ENCODE measurements around the gene ADAMTS17. TPM values are rescaled to one million over a fixed set of nuclear protein-coding genes. Genes with fewer than 3 reads are reported as not detected.

ADAMTS17 gene
- total RNA-seq, 1 donor from 2014 or later = 0.99 TPM

GRCh38 chr15:100245855-100246254 lies 95.9 kb downstream of the ADAMTS17 start:
- TF ChIP-seq, protein P1, sequence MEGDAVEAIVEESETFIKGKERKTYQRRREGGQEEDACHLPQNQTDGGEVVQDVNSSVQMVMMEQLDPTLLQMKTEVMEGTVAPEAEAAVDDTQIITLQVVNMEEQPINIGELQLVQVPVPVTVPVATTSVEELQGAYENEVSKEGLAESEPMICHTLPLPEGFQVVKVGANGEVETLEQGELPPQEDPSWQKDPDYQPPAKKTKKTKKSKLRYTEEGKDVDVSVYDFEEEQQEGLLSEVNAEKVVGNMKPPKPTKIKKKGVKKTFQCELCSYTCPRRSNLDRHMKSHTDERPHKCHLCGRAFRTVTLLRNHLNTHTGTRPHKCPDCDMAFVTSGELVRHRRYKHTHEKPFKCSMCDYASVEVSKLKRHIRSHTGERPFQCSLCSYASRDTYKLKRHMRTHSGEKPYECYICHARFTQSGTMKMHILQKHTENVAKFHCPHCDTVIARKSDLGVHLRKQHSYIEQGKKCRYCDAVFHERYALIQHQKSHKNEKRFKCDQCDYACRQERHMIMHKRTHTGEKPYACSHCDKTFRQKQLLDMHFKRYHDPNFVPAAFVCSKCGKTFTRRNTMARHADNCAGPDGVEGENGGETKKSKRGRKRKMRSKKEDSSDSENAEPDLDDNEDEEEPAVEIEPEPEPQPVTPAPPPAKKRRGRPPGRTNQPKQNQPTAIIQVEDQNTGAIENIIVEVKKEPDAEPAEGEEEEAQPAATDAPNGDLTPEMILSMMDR (IDR thresholded peaks at IDR 0.05; ENCODE audit: borderline replicate concordance) = no peak
- Histone ChIP-seq H3K4me1 (no peaks in the 10 kb centered on the region), H3K36me3 (no peaks in the 10 kb centered on the region), H3K9me3 (replicated peaks) (no peaks in the 10 kb centered on the region), H3K27ac (replicated peaks) (no peak overlapping the region), H3K4me3 (no peak overlapping the region), H3K27me3 (ENCODE audit: low read depth) (no peaks in the 10 kb centered on the region)
- intact Hi-C loops (cut with micrococcal nuclease) = no loop called here
- DNase-seq = no peak

DNA sequence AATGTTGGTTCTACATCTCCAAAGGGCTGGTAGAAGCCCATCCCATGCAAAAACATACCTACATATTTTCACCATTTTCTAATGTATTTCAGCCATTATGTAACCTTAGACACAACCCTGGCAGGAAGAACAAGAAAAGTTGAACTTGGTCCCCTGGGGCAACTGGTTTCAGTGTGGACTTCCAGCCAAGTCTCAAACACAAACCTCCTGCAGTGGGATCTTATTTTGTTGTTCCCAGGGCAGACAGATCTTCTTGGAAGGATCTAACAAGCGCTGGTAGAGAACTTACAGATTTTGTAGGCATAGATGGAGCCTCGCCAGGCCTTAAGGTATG lies 96.3 kb downstream of the ADAMTS17 start:
- H3K4me3 ChIP-seq = no peak overlapping the region
- no peaks in the 10 kb centered on the region for H3K36me3 ChIP-seq
- no peaks in the 10 kb centered on the region for H3K4me1 ChIP-seq
- no peak for DNase-seq
- no peak overlapping the region for H3K27ac ChIP-seq (replicated peaks)
- TF ChIP-seq, protein P1 (IDR thresholded peaks at IDR 0.05; ENCODE audit: borderline replicate concordance) = no peak
- H3K27me3 ChIP-seq (ENCODE audit: low read depth) = no peaks in the 10 kb centered on the region
- intact Hi-C loops (cut with micrococcal nuclease) = no loop called here
- no peaks in the 10 kb centered on the region for H3K9me3 ChIP-seq (replicated peaks)

DNA sequence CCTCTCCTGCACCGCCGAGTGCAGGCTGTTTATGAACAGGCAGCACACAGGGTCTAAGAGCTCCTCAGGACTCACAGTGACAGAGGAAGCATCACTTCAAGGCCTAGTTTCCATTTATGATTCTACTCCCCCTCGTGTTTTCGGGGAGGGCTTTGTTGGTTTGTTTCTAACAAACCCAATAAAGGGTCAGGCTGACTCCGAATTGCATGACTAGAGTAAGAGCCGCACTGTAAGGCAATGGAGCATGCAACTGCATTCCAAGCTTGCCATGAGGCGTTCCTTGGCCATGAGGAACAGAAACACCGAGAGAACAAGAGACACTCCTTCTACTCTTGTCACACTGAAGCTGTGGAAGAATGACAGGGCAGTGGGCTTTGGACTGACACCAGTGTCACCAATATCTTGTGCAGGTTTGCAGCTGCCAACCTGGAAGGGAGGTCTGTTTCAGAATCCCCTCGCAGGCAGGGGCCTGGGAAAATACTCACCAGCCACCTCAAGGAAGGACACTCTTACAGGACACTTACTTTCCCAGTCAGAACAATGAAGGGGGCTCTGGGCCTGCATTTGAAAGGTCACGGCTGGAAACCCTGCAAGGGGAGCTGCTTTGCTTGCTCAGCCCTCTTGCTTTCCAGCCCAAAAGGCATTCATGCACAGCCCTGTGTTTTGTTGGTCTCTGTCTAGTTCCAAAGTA lies 96.8 kb downstream of the ADAMTS17 start:
- Histone ChIP-seq H3K4me1 (no peaks in the 10 kb centered on the region), H3K4me3 (no peak overlapping the region), H3K36me3 (no peaks in the 10 kb centered on the region), H3K27me3 (ENCODE audit: low read depth) (no peaks in the 10 kb centered on the region), H3K27ac (replicated peaks) (no peak overlapping the region), H3K9me3 (replicated peaks) (no peaks in the 10 kb centered on the region)
- DNase-seq = no peak
- TF ChIP-seq, protein P1 (IDR thresholded peaks at IDR 0.05; ENCODE audit: borderline replicate concordance) = no peak
- intact Hi-C loops (cut with micrococcal nuclease) = no loop called here

DNA sequence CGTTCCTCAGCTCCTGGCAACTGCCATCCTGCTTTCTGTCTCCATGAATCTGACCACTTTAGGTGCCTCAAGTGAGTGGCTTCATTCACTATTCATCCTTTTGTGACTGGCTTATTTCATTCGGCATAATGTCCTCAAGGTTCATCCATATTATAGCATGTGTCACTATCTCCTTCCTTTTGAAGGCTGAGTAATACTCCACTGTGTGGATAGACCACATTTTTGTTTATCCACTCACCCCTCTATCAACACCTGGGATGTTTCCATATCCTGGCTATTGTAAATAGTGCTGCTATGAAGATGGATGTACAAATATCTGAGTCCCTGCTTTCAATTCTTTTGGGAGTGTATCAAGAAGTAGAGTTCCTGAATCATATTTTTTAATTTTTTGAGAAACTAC lies 98.8 kb downstream of the ADAMTS17 start:
- no peak overlapping the region for H3K27ac ChIP-seq (replicated peaks)
- DNase-seq = no peak
- H3K4me1 ChIP-seq = no peaks in the 10 kb centered on the region
- no peaks in the 10 kb centered on the region for H3K27me3 ChIP-seq (ENCODE audit: low read depth)
- no peaks in the 10 kb centered on the region for H3K9me3 ChIP-seq (replicated peaks)
- H3K36me3 ChIP-seq = no peaks in the 10 kb centered on the region
- TF ChIP-seq, protein P1 (IDR thresholded peaks at IDR 0.05; ENCODE audit: borderline replicate concordance) = no peak
- intact Hi-C loops (cut with micrococcal nuclease) = no loop called here
- H3K4me3 ChIP-seq = no peak overlapping the region

DNA sequence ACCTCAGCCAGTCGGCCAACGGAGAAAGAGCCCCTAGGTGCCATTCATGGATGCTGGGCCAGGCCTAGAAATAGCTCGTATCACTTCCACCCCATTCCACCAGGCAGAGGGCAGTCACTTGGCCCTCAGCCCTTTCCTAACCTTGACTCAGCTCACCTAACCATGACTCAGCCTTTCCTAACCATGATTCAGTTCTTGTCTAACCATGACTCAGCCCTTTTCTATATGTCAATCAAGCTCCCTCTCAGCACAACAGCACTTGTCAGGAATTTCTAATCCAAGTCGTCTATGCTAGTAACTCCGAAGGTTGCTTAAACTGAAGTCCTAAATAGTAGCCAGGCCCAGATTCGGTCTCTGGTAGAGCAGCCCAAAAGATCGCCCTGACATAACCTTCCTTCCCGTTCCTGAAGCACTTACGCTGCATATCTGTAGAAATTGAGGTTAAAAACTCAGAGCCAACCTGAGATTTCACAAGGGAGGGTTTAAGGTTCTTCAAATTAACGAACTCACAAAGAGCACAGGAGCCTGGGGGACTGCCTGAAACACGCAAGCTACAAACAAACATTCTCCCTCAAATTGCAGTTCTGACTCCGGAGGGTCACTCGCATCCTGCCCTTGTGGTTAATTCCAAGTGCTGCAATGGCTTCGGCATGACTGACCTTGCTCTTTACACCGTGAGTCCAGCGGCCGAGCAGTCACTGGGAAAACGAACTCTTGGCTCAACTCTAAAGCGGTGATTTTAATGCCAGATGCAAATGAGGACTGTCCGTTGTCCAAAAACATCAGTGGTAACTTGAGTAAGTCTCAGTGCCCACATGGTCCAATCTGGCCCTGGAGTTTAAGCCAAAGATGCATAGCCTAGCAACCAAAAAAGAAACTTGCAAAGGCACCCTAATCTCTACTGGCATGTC lies 99.9 kb downstream of the ADAMTS17 start:
- Histone ChIP-seq H3K36me3 (no peaks in the 10 kb centered on the region), H3K4me3 (no peak overlapping the region), H3K27me3 (ENCODE audit: low read depth) (peaks cover 5% of the 10 kb centered on the region), H3K9me3 (replicated peaks) (no peaks in the 10 kb centered on the region), H3K4me1 (no peaks in the 10 kb centered on the region), H3K27ac (replicated peaks) (no peak overlapping the region)
- TF ChIP-seq, protein P1 (IDR thresholded peaks at IDR 0.05; ENCODE audit: borderline replicate concordance) = no peak
- intact Hi-C loops (cut with micrococcal nuclease) = no loop called here
- no peak for DNase-seq
